Right ventricle myocardium superior (tissue), 1 donor: ENCODE measurements around the gene ZNF471. TPM values are rescaled to one million over a fixed set of nuclear protein-coding genes. Genes with fewer than 3 reads are reported as not detected.
A peak's percentile ranks its signal among the peaks of the same experiment; 100 is the strongest.

Source experiments
- ATAC-seq: fragments of 200-7000 bp; cut with Tn5 transposase; one replicate; pipeline ENCODE4 v1.9.1; 2020; ENCODE audit warnings: mild to moderate bottlenecking; ENCODE audit not compliant: poor library complexity
- DNase-seq: peaks from one replicate; pipeline ENCODE4 v3.0.0-alpha.2; 2020
- intact Hi-C: fragments of 100-400 bp; cut with DNase I; formaldehyde crosslinking; loops from one replicate; pipeline ENCODE4 v1.11.2; 2022
- long read RNA-seq: library from polyadenylated mRNA; unstranded; transcript quantifications from one replicate; pipeline ENCODE4 v2.0.0, GENCODE V29; 2021
- total RNA-seq: library from RNA; stranded (reverse); fragmentation: NEBNext Ultra II Directional; extraction: Animal tissue kit (Norgen Biotek cat#: 25700); gene quantifications from one replicate; pipeline ENCODE4 v1.2.1, GENCODE V29; 2021
- donor health status: DM: no; HTN: yes; CAD: no; lungs with severe emphysema.

Gene ZNF471
- total RNA-seq = 6.2 TPM
- long read RNA-seq, full-length matches to known transcripts = 3 of 6 reads
- long read RNA-seq, partial matches to known transcripts = 1 of 6 reads
- long read RNA-seq, other reads (novel, unspliced or antisense) = 2 of 6 reads

GRCh38 chr19:56507446-56508289 lies at the start of gene ZNF471:
TSS of gene ZNF471 (plus strand) at chr19:56507855. CDS start at chr19:56511572, 3,717 bp downstream.
- ATAC-seq (peak; percentile 100), DNase-seq (peak; percentile 99)
- intact Hi-C loops = no loop called here

GRCh38 chr19:56474308-56474707 lies 33.3 kb upstream of the ZNF471 start:
- no peak for DNase-seq
- no peak for ATAC-seq
- intact Hi-C loops = no loop called here

GRCh38 chr19:56476093-56476492 lies 31.6 kb upstream of the ZNF471 start:
- DNase-seq = no peak
- ATAC-seq = no peak
- intact Hi-C loops = no loop called here

- ATAC-seq (no peak), DNase-seq (no peak)
- intact Hi-C loops = no loop called here
Measured at GRCh38 chr19:56476651-56477428, 30.8 kb upstream of the ZNF471 start, which contains the start of gene ZNF667. TSS of gene ZNF667 (minus strand) at chr19:56477345. CDS start at chr19:56462370, 14,975 bp downstream.

GRCh38 chr19:56477429-56478338 lies 30.0 kb upstream of the ZNF471 start:
- intact Hi-C loops = no loop called here
- peak; percentile 95 for DNase-seq
- peak; percentile 97 for ATAC-seq

- ATAC-seq (no peak), DNase-seq (no peak)
- intact Hi-C loops = no loop called here
Measured at GRCh38 chr19:56491399-56491798, 16.3 kb upstream of the ZNF471 start.

GRCh38 chr19:56504581-56504980 lies 3.1 kb upstream of the ZNF471 start:
- ATAC-seq (no peak), DNase-seq (no peak)
- intact Hi-C loops = no loop called here

GRCh38 chr19:56508290-56508778 lies 679 bp downstream of the ZNF471 start:
- ATAC-seq (no peak), DNase-seq (no peak)
- intact Hi-C loops = no loop called here

- intact Hi-C loops = no loop called here
- DNase-seq (no peak), ATAC-seq (no peak)
Measured at GRCh38 chr19:56525214-56525860, 17.7 kb downstream of the ZNF471 start.

GRCh38 chr19:56537442-56537841 lies 29.8 kb downstream of the ZNF471 start:
- intact Hi-C loops = no loop called here
- ATAC-seq = no peak
- DNase-seq = no peak

GRCh38 chr19:56538254-56538760 lies 30.7 kb downstream of the ZNF471 start:
- ATAC-seq (peak; percentile 99), DNase-seq (peak; percentile 94)
- intact Hi-C loops = loop anchor here (2.0 kb wide), 1 partner anchor 30 kb away; no protein-coding TSS in a partner anchor

- intact Hi-C loops = loop anchor here (2.0 kb wide), 1 partner anchor 30 kb away; no protein-coding TSS in a partner anchor
- peak; percentile 91 for DNase-seq
- peak; percentile 88 for ATAC-seq
Measured at GRCh38 chr19:56538761-56539263, 31.2 kb downstream of the ZNF471 start, which contains the start of gene ZFP28. TSS of gene ZFP28 (plus strand) at chr19:56538948. CDS start at chr19:56539019, 71 bp downstream.

- intact Hi-C loops = loop anchor here (10.0 kb wide), 1 partner anchor 129 kb away; no protein-coding TSS in a partner anchor
- DNase-seq (no peak), ATAC-seq (no peak)
Measured at GRCh38 chr19:56543776-56544175, 36.1 kb downstream of the ZNF471 start.

- no peak for DNase-seq
- ATAC-seq = no peak
- intact Hi-C loops = loop anchor here (10.0 kb wide), 1 partner anchor 133 kb away; no protein-coding TSS in a partner anchor
Measured at GRCh38 chr19:56547535-56547934, 39.9 kb downstream of the ZNF471 start.

- DNase-seq (no peak), ATAC-seq (no peak)
- intact Hi-C loops = no loop called here
Measured at GRCh38 chr19:56554272-56554869, 46.7 kb downstream of the ZNF471 start.

GRCh38 chr19:56562766-56563165 lies 55.1 kb downstream of the ZNF471 start:
- ATAC-seq (no peak), DNase-seq (no peak)
- intact Hi-C loops = no loop called here

GRCh38 chr19:56566904-56567273 lies 59.2 kb downstream of the ZNF471 start:
- ATAC-seq = peak; percentile 80
- intact Hi-C loops = no loop called here

More at GRCh38 chr19:56566904-56567273, 59.2 kb downstream of the ZNF471 start:
- peak; percentile 78 for DNase-seq
